HG03469 (cell line): ENCODE results near the gene RCAN2.

ENCODE experiments used
- ATAC-seq: cut with Tn5 transposase; IDR thresholded peaks from one replicate; pipeline ENCODE4 v1.9.1; 2021; ENCODE audit warnings: mild to moderate bottlenecking, moderate library complexity, moderate number of reproducible peaks; ENCODE audit not compliant: unreplicated experiment

The RCAN2 gene

GRCh38 chr6:46220352-46221221, 270.7 kb downstream of the RCAN2 start:
- peak; percentile 34 for ATAC-seq

DNA sequence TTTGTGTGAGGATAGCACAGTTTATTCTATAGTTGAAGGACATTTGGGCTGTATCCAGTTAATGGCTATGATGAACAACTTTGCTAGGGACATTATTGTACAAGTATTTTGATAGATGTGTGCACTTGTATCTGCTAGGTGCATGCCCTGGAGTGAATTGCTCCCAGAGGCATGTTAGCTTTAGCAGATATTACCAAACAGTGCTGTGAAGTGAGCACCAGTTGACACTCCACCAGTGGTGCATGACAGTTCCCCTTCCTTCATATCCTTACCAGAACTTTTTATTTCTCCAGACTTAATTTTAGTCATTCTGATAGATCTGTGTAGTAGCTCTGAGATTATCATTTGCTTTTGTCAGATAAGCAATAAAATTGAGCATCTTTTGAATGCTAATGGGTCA, 271.6 kb downstream of the RCAN2 start:
- ATAC-seq = no peak

- no peak for ATAC-seq
Observed at GRCh38 chr6:46218457-46218856, 272.8 kb downstream of the RCAN2 start.

DNA sequence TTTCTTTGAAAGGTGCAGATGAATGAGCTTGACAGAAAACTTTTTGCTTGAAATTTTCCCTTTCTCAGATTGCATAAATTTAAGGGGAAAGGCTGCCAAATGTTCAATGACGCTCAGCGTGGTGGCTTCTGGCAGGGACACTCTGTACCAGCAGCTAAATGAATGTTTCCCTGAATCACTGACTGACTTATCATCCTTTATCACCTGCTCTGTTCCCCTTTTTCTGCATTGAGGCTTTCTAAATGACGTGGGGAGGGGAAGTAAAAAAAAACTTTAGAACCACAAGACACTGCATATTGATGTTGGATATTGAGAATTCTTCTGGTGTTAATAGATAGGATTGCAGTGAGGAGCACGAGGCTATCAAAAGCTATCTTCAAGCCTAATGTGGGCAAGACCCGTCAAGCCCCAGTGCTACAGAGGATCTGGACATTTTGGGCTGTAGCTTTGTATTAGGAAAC, 273.5 kb downstream of the RCAN2 start:
- peak; percentile 71 for ATAC-seq

DNA sequence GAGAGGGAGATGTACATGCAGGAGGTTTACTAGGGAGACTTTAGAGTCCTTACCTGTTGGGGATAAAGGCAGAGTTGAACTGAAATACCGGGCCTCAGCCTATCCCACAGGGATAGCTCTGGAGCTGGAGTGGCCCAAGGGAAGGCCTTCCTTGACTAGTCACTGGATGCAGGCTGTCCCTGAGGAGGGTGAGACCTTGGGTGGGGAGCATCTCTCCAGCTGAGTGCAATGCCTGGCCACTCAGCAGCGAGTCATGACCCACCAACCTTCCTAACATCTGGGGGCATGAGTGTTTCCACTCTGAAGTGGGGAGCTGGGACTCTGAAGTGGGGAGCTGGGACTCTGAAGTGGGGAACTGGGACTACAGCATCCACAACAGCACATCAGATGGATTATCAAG, 274.4 kb downstream of the RCAN2 start:
- ATAC-seq = no peak

DNA sequence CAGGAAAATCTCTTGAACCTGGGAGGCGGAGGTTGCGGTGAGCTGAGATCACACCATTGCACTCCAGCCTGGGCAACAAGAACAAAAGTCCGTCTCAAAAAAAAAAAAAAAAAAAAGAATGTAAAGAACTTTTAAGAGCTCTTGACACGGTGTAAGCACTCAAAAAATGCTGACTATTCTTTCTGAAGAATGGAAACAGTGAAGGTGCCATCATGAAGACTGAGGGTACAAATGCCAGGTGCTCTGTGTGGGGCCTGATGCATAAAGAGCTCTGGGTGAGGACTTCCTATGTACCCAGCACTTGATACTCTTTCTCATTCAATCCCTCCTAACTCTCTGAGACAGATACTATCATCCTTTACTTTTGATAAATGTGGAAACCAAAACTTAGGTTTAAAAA, 275.5 kb downstream of the RCAN2 start:
- ATAC-seq = no peak

GRCh38 chr6:46215213-46215612, 276.0 kb downstream of the RCAN2 start:
- no peak for ATAC-seq

GRCh38 chr6:46211917-46212316, 279.3 kb downstream of the RCAN2 start:
- ATAC-seq = no peak

- no peak for ATAC-seq
Observed at GRCh38 chr6:46210294-46210693, 281.0 kb downstream of the RCAN2 start.

GRCh38 chr6:46208303-46208702, 282.9 kb downstream of the RCAN2 start:
- ATAC-seq = no peak

DNA sequence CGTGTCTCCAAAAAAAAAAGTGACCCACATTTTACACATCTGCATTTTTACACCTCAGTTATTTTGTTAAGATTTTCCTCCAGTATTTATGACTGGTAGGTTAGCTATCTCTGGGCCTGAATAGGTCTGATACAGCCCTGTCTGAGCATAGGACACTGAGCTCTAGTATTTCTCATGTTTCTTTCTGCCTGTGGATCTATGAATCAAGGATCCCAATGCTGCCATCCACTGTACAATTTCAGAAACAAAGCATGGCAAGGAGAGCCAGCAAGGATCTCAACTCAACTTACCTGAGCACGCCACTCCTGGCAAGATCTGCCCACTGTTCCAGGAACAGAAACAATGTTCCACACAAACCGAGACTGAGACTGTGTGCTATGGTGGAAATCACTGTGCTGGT, 284.1 kb downstream of the RCAN2 start:
- no peak for ATAC-seq

- ATAC-seq = no peak
Observed at GRCh38 chr6:46204880-46205650, 286.2 kb downstream of the RCAN2 start.

DNA sequence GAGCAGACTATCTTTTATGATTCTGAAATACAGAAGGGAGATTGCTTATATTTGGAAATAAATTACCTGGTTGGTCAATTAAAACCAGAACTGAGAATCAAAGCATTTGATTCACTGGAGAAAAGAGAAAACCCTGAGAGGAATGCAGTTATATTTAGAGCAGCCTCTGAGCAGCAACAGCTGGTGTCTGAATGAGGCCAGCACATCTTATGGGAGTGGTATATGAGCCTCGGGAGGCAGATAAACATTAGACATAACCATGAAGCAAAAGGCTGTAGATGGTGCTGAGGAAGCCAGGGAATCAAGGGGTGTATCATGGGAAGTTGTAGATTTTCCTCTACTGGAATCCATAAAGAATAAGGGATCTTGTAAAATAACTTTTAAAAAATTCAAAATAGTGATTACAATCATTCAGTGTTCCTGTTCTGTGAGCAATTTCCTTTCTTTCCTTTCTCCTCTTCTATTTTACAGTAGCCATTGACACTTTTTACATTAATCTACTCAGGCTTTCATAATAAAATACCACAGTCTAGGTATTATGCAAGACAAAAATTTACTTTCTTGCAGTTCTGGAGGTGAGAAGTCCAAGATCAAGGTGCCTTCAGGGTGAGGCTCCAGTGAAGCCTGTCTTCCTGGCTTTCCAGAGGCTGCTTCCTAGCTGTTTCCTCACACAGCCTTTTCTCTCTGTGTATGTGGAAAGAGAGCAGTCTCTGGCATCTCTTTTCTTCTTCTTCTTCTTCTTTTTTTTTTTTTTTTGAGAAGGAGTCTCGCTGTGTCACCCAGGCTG, 287.7 kb downstream of the RCAN2 start:
- ATAC-seq = no peak

- no peak for ATAC-seq
Observed at GRCh38 chr6:46201702-46202101, 289.5 kb downstream of the RCAN2 start.

- no peak for ATAC-seq
Observed at GRCh38 chr6:46199387-46199786, 291.9 kb downstream of the RCAN2 start.

- ATAC-seq = no peak
Observed at GRCh38 chr6:46191961-46192360, 299.3 kb downstream of the RCAN2 start.

- no peak for ATAC-seq
Observed at GRCh38 chr6:46190889-46191288, 300.4 kb downstream of the RCAN2 start.

GRCh38 chr6:46189726-46190125, 301.5 kb downstream of the RCAN2 start:
- ATAC-seq = no peak

DNA sequence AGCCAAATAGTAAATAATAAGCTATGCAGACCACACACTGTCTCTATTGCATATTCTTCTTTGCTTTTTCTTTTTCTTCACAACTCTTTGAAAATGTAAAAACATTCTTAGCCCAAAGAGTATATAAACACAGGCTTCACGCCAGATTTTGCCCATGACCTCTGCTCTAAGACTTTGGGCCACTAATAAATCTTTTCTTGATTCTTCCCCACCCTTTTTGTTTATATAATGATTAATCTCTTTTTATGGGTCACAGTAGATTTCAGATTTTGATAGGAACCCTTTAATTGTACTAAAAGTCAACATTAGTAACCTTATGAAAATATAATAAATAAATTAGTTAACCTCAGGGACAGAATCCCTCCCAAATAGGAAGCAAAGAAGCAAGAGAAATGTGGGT, 304.7 kb downstream of the RCAN2 start:
- no peak for ATAC-seq

DNA sequence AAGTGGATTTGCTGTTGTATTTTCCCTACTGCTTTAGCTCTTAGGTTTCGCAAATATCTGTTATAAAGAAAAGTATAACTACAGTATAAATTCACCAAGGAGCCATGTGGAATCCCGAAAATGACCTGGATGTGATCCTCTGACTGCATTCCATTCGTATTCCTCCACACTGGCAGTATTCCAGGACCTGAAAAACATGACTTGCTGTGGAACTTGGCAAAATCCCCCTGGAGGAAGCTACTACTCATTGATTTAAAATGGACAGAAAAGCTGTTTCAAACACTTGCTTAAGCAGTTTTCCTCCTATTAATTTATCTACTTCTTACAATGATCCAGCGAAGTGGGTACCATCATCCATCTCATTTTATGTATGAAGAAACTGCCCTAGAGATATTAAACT, 307.1 kb downstream of the RCAN2 start:
- no peak for ATAC-seq

GRCh38 chr6:46175976-46176375, 315.3 kb downstream of the RCAN2 start:
- no peak for ATAC-seq
